Stimulated activated CD8-positive, alpha-beta memory T cell treated with anti-CD3 and anti-CD28 coated beads, Interleukin-15, amount 100 ng/mL, for 48 hours (primary cell): Measurements from ENCODE around the gene NR3C1.

Experiments
- DNase-seq, 2 donors: peaks; one replicate each; pipeline ENCODE4 v3.0.0-alpha.2; 2020; ENCODE audit warnings: low read depth in 2 of 2

NR3C1 gene

DNA sequence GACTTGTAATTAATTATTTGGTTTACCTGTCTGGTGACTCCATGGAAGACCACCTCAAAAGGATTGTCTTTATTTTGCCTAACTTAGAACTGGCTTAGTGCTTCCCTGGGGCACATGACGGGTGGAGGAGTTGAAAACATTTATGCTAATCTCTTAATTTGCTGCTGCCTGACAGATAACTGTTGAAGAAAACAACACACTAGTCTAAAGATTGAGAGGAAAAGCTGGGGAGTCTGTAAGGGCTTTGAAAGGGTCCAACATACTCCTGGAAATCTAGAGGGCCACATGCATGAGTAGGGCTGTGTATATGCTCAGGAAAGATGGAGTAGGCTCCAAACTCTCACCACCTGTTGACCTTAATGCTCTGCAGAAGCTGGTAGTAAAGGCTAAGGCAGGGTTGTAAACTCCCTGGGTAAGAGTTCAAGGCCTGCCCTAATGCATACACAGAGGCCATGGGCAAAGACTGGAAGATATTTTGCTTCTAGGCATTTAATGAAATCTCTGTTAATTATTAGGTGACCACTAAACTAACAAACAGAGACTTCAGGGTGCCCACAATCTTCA is 40.7 kb downstream of the NR3C1 start:
- no peak for DNase-seq

DNA sequence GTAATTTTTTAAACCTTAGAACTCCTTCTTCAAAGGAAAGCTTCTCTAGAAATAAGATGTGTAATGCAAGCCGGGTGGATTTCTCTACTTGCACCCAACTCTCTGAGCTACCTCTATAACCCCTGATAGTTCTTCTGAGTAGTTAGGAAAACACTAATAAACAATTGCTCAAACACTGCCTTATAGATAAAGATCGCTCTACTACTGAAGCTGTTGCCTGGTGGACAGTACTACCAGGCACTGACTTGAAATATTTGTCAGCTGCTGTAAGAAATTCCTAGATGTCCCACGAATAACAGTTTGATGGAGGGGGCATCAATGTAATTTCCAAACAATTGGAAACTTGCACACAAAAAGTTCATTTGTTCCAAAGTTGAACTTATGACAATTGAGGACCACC is 42.0 kb downstream of the NR3C1 start:
- DNase-seq = no peak

DNA sequence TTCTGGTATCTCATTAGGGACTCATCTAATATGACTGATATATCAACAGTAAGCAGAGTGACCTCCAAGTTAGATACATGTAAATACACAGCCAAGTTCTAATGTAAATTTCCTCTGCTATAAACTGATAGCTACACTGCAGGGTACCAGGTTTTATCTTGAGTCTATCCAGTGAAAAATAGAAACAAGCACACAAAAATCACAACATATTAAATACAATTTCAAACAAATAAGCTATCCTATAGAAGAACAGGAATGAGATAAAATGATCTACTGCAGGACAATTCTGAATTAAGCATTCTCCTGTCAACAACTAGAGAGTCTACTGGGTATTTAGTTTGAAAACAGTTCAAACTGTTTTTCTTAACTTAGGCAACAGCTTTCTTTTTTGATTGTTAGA is 42.7 kb downstream of the NR3C1 start:
- no peak for DNase-seq

DNA sequence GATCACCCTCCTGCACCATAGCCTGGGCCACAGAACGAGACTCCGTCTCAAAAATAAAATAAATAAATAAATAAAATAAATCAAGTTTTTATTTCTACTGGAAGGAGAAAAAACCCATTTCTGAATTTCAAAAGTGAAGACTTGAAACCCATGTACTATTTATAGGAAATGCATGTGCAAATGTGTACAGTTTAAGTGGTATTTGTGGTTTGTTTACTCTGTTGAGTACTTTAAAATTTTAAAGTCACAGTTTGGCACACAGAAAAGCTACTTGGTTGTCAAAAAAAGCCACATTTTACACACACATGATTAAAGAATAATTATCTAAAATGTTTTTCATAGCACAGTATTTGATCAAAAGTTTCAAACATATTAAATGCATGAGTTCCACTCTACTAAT is 43.6 kb downstream of the NR3C1 start:
- DNase-seq = no peak

DNA sequence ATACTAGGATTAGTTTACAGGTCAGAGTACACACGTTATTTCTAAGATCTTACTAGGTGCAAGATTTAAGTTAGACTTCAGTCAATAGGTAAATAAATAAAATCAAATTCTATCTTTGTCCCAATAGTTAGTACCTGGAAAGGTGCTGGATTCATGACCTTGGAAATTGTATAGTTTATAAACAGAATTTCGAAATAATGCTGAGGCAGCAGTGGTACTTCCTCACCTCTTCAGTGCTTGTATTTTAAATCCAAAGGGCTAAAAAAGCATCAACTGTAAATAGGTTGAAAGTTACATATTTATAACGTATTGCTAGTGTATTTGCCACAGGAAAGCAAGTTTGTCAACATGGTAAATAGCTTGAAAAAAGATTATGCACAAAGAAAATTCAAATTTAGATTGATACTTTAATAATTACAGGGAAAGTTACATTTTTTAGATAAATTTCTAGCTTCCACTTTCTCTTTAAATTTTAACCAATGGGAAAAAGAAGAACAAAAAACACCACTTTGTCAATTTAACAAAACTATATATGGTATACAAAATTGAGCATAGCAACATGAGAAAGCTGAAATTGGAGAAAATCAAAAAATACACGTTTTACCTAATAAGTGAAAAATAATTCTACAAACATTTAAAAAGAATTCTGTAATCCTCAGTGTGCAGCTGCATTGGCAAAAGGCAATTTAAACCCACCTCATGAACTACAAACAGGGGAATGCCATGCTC is 46.5 kb downstream of the NR3C1 start:
- DNase-seq = no peak

DNA sequence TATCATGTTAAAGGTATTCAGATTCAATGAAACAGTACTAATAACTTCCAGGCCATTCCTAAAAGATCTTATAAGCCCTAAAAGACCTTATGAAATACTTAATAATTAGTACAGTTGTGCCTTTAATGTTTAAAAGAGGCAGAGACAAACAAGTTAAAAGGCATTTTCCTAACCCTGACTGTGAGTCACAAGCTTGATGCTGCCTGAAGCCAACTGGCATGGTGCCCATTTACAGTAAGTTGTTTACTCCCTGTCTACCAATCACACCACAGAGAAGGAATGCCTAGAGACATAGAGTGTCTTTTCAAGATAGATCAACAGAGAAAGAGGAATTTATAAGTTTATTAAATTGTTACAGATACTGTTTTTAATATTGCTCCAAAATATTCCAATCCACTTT is 47.8 kb downstream of the NR3C1 start:
- DNase-seq = no peak

DNA sequence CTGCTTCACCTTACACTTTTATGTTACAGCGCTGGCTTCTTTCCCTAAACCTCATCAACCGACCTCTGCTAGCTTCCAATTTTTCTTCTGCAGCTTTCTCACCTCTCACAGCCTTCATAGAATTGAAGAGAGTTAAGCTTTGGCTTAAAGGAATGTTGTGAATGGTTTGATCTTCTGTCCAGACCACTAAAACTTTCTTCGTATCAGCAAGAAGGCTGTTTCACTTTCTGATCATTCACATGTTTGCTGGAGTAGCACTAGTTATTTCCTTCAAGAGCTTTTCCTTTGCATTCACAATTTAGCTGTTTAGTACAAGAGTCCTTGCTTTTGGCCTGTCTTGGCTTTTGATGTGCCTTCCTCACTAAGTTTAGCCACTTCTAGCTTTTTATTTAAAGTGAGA is 49.5 kb downstream of the NR3C1 start:
- no peak for DNase-seq

DNA sequence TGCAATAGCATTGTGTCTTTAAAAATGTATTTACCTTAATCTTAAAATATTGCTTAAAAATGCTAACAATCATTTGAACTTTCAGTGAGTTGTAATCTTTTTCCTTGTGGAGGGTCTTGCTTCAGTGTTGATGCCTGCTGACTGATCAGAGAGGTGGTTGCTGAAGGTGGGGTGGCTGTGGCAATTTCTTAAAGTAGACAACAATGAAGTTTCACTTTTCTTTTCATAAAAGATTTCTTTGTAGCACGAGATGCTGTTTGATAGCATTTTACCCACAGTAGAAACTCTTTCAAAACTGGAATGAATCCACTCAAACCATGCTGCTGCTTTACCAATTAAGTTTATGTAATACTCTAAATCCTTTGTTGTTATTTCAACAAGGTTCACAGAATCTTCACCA is 50.8 kb downstream of the NR3C1 start:
- peak in 1 of 2 donors; percentile 4 for DNase-seq

DNA sequence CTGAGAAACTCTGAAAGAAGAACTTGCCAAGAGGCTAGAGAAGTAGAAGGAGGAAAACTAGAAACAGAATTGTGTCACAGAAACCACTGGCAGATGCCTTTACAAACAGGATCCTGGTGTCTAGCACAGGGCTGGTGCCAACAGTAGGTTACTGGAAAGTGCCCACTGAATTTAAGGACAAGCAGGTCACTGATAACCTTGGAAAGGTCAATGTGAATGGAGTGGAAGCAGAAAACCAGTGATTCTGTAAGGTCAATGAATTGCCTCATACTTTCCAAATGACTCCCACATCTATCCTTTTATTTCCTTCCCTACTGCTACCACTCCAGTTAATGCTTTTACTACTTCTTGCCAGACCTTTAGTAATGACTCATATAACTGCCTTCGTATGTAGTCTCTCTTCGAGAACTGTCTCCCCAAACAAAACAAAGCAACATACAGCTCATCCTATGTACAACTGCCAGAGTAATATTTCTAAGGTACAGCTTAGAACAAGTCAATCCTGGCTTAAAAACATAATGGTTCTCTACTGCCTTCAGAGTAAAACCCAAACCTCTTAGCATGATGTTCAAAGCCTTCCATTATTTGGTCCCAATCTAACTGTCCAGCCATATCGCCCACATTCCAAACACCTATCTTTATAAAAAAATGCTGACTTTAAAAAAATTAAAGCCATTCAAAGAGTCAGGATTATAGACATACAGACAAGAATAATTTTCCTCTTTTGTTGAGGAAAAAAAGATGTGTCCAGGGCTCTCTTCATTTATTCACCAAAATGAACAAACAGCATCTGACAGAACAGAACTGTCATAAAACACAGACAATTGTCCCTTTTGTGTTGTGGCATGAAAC is 52.5 kb downstream of the NR3C1 start:
- no peak for DNase-seq

DNA sequence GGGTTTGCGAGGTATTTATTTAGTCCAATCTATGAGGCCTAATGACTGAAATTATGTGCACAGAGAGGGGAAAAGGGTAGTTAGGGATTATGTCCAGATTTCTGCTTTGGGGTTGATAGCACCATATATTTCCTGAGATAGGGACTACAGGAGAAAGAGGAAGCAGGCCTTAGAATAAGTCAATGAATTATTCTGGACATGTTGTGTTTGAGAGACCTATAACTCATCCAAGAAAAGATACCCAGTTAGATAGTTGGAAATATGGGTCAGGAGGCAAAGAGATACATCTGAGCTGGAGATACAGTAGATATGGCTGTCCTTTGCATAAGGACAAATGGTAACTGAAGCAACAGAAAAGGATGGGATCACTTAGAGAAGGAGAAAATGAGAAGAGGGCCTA is 53.1 kb downstream of the NR3C1 start:
- DNase-seq = no peak

DNA sequence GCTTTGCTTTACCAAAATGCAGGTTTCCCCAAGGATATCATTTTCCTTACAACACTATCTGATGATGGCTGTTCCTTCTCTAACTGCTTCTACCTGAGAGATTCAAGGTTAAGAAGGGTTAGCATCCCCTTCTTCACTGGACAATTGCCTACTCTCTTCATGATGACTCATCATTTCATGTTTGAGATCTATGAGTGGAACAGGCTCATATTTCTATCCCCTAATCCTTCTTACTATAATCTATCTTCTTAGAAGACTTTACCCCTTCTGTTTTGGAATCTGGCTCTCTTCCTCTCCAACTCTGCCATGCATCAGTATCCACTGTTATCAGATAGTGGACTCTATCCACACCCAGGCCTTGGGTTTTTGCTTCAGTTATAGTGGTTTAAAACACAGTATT is 54.3 kb downstream of the NR3C1 start:
- no peak for DNase-seq

DNA sequence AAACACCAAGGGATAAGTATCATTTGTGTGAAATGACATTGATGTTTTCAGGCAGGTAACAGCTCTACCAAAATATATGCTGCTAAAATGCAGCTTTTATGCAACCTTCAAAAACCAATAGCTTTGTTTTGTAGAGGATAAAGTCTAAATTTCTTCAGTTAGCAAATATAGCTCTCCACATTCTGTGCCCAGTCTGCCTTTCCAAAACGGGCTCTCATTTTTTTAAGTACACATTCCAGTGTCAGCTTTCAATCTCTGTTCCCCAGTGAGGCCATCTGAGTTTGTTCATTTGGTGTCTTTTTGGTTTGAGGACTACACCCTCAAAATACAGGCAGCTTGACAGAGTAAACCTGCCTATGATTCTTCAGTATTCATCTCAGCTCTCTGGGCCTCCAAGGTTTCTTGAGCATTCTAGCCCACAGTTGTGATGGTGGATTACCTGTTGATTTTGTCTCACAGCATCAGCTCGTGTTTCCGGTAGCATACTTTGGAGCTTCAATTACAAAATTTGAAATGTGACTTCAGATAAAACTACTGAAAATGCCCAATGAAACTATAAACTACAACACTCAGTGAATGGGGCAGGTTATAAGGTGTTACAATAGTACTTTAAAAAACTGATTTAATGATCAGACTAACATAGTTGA is 55.7 kb downstream of the NR3C1 start:
- DNase-seq = no peak

DNA sequence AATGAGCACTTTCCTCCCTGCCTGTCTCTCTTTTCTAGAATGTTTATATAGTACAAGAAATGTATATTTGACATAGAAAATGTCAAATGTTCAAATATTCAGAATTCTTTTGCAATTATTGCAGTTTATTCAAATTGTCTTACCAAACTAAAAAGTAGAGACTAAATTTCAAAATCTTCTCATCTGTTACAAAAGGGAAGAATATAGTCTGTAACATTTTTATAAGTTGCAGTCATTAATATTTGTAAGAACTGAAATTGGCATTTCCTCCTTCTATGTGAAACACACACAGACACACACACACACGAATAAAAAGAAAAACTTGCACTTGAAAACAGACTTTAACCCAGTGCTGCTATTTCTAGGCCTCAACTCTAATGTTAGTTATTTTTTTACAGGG is 56.4 kb downstream of the NR3C1 start:
- DNase-seq = no peak

DNA sequence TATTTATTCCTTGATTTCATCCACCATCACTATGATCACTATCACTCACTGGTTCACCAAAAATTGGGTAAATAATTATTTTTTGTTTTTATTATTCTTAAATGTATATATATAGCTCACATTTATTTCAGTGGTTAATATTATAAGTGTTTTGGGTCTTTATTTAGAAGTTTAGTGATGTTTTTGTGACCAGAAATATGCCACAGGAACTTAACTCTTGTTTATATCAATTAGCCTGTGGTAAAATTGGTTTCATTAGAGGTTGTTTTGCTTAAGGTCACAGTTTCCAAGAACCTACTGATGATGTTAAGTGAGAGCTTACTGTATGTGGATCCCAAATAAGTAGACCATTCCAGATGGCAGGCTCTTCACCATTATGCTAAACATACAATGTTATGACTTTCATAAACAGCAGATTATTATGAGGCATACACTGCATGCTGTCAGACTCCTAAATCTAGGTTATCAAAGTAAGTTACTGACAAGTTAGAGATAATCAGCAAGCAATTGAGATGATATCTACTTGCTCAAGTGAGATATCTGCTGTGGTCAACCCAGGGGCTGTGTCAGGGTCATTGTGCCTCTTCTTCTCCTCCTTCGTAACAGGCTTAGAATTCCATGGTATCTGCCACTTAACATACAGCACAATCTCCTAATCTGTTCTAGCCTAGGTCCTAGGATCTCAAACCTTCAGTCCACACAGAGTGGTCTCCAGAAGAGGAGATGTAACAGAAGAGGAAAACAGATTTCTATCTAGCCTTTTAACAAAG is 57.6 kb downstream of the NR3C1 start:
- DNase-seq = no peak

DNA sequence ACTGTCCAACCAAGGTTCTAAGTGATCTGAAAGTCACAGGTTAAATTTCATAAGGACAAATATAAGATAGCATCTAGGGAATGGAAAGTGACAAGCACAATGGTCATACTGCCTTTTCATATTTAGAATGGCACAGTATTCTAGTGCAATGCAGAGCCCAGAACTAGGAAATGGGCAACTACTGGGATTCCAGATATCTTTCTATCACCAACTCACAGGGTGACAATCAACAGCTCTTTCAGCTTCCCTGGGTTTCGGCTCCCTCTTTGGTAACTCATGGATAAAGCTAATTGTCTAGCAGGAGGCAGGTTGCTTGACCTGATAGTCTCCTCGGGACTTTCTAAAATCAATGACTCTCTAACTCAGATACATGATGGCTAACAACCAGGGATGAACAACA is 60.4 kb downstream of the NR3C1 start:
- DNase-seq = no peak

DNA sequence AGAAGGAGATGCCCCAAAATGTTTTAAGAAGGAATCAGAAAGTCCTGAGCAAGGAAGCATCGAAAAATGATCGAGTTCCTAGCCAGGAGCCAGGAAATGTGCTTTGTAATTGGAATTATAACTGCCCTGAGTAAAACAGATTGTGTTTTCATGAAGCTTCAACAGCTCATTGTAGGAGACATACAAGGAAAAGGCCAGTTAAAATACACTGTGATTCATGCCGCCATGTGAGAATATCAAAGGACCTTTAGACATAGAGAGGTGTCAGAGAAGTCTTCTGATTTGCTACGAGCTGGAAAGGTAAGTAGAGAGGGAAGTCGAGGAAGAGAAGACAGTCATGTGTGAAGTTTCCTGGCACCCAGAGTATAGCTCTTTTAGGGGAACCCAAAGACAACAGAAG is 60.9 kb downstream of the NR3C1 start:
- no peak for DNase-seq

DNA sequence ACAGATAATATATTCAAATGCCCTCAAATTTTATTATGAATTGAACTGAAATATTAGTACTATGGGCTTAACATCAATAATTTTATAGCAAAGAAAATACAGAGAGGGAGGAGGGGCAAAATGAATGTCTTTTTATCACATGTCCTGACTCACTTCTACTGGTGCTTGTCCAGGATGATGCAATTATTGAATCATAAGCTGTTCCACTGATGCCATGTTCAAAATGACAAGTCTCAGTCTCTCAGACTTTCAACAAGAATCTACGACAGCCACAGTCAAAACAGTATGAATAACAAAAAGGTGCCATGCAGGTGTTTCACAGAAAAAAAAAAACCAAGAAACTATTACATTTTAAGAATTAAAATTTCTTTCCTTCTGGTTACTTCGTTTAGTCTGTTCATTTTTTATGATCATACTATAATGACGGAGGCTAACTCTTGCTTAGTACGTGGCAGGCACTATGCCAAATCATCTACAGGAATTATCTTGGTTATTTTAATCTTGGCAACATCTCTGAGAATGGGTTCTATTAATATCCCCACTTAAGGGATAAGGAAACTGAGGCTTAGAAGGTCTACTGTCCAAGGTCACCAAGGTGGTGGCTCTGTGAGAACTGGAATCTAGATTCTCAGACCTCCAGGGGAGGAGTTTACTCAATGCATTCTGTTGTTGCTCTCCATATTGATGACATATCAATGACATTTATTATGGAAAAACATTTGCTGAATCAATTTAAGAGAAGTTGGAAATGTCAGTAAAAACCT is 61.5 kb downstream of the NR3C1 start:
- no peak for DNase-seq

DNA sequence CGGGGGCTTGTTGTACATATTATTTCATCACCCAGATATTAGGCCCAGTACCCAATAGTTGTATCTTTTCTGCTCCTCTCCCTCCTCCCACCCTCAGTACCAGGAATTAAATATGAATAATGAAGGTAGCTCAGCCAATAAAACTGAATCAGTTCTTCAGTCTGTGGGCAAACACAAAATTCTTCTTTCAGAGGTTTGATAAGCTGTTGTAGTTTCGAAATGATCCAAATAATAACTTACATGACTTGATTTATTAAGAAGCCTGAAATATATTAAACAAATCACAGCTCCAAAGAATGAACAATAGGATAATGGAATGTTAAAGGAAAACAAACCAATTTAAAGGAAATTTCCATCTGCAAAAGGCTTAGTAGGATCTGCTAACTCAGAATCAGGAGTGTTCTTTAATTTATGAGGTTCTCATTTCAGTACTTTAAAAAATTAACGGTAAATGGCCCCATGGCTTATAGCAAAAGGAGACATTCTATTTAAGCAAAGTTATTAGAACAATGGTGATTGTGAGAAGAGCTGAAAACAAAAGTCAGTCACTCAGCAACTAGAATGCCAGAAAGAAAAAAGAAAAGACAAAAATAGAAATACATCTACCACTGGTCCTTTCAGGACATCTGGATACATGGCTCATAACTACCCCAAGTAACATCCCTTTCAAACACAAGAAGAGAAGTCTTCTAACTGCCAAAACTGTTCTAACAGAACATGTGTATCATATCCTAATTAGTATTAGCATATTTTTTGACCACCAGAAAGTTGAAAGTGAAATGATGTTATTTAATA is 62.4 kb downstream of the NR3C1 start:
- DNase-seq = no peak

DNA sequence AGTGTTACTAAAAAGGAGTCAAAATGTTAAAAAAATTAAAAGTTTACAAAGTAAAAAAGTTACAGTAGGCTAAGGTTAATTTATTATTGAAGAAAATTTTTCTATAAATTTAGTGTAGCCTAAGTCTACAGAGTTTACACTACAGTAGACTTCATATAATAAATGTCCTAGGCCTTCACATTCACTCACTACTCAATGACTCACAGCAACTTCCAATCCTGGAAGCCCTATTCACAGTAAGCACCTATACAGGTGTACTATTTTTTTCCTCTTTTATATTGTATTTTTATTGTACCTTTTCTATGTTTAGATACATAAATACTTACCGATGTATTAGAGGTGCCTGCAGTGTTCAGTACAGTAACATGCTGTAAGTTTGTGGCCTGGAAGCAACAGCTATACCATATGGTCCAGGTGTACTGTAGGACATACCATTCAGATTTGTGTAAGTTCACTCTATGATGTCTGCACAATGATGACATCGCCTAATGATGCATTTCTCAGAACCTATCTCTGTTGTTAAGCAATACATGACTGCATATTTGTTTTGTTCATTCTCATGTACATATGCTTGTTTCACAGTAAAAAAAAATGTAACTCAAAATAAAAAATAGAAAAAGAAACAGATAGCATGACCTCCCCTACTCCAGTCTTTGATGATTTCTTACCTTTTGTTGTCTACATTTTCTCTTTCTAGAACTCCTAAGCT is 64.7 kb downstream of the NR3C1 start:
- no peak for DNase-seq

DNA sequence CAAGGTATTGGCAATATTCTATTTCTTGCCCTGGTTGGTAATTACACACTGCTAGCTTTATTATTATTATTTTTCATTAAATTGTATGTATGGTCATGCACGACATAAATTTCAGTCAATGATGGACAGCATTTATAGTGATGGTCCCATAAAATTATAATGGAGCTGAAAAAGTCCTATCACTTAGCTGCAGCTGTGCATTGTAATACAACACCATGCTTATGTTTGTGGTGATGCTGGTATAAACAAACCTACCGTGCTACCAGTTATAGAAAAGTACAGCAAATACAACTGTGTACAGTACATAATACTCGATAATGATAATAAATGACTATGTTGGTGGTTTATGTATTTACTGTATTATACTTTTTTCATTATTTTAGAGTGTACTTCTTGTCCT is 65.5 kb downstream of the NR3C1 start:
- DNase-seq = no peak
